GM18502 (cell line): Measurements from ENCODE around the gene GRK3.
"Not testable (repeated sequence)": the region's sequence is repeated elsewhere in the genome, so short reads cannot be mapped to it uniquely, and the experiment has no call there.

Experiments used
- ATAC-seq: cut with Tn5 transposase; IDR thresholded peaks from one replicate; pipeline ENCODE4 v1.9.1; 2021; ENCODE audit warnings: mild to moderate bottlenecking; ENCODE audit not compliant: unreplicated experiment, poor library complexity

The GRK3 gene

GRCh38 chr22:25570486-25570885 lies 6.0 kb downstream of the GRK3 start:
- ATAC-seq, result no peak

- ATAC-seq, result not testable (repeated sequence)
Measured at GRCh38 chr22:25571969-25572707, 7.7 kb downstream of the GRK3 start.

GRCh38 chr22:25572708-25573171 lies 8.3 kb downstream of the GRK3 start:
- peak; percentile 61 for ATAC-seq

DNA sequence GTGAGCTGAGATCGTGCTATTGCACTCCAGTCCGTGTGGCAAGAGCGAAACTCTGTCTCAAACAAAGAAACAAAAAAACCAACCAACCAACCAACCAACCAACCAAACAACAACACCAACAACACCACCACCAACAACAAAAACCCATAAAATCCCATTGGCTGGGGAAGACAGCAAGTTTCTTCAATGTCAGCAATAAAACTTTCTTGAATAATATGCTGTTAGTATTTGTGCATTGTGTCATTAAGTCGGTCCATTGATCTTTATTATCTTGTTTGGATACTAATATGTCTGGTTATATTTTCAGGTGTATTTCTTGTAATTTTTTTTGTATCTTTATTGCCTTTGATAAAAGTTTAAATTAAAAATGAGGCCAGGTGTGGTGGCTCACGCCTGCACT lies 9.4 kb downstream of the GRK3 start:
- no peak for ATAC-seq

DNA sequence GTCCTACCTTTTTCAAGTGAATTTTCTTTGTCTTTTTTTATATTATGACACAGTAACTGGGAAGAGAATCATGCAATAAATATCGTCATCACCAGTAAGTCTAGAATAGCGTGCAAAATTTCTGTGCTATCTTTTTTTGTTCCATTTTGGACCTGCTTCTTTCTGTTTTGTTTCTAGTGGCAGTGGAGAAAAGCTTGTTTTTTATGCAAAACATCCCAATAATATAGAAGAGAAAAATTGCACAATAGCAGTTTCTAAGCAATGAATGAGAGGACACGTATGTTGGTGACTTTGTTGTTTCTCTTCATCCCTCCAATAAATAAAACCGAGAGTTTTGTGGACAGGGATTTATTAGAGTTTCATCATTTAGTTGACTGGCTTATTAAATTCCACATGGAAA lies 10.3 kb downstream of the GRK3 start:
- no peak for ATAC-seq

DNA sequence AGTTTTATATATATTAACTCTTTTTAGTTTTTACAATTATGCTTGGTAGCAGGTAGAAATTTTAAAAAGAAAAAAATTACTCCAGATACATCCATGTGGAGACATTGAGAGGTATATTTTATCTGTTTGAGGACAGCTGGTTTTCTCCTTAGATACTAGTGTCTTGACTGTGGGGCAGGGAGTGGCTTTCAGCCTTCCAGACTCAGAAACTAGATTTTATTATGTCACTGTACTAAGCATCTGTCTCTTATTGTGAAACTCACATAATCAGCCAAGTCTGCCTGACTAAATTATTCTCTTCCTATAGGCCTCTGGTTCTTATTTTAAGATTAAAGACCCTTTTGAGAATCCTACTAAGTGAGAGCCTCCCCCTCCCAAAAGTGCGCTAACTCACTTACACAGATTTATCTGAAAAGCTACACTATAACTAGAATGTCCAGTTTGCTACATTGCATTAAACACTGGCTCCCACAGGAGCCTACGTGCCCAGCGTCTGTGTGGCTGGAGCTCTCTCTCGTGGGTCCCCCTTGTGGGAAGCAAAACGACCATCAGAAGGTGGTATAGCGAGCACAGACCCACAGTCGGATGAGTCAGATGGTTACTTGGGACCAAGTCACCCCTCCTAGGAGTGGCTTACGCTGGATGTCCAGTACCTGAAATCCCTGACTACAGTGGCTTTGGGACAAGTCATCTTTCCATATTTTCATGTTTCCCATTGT lies 11.4 kb downstream of the GRK3 start:
- ATAC-seq, result not testable (repeated sequence)

DNA sequence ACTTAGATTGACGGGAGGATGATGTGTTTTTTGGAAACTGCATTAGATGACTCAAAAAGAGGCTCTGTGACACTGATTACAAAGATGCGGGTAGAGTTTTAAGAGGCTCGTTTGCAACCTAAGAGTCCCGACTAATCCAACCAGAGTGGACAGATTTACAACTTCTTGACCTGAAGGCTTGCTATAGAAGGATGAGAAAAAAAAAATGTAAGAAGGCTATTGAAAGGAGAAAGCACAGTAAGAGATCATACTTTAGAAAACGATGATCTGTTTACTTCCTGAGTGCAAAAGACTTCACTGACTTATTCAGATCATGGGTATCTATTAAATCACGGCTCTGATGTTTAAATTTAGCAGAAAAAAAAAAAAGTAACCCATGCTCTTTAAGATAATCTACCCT lies 17.0 kb downstream of the GRK3 start:
- ATAC-seq, result not testable (repeated sequence)

- no peak for ATAC-seq
Measured at GRCh38 chr22:25582946-25583345, 18.5 kb downstream of the GRK3 start.

DNA sequence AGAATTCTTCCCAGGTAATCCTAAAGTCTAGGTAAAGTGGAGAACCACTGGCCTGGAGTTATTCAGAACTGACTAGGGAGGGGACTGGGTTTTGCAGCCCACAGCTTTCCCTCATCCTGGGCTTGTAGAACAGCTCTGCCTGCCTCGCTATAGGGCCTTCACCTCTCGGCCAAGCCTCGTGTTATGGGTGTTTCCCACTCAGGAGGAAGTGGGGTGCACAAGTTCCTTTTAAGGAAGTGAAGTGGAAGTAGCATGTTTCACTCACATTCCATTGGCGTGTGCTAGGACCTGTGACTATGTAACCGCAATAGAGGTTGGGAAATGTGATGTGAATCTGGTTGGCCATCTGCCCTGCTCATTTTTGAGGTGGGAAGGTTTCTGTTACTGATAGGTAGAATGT lies 20.5 kb downstream of the GRK3 start:
- ATAC-seq, result not testable (repeated sequence)

GRCh38 chr22:25589664-25590063 lies 25.2 kb downstream of the GRK3 start:
- ATAC-seq, result not testable (repeated sequence)

DNA sequence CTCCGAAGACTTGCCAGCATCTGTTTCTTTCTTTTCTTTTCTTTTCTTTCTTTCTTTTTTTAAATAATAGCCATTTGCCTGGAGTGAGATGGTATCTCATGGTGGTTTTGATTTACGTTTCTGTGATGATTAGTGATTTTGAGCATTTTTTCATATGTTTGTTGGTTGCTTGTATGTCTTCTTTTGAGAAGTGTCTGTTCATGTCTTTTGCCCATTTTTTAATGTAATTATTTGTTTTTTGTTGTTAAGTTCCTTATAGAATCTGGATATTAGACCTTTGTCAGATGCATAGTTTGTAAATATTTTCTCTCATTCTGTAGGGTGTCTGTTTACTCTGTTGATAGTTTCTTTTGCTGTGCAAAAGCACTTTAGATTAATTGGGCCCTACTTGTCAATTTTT lies 28.8 kb downstream of the GRK3 start:
- ATAC-seq, result not testable (repeated sequence)

- ATAC-seq, result no peak
Measured at GRCh38 chr22:25598609-25599008, 34.1 kb downstream of the GRK3 start.

- no peak for ATAC-seq
Measured at GRCh38 chr22:25602445-25602844, 38.0 kb downstream of the GRK3 start.

GRCh38 chr22:25602916-25603315 lies 38.4 kb downstream of the GRK3 start:
- ATAC-seq, result no peak

DNA sequence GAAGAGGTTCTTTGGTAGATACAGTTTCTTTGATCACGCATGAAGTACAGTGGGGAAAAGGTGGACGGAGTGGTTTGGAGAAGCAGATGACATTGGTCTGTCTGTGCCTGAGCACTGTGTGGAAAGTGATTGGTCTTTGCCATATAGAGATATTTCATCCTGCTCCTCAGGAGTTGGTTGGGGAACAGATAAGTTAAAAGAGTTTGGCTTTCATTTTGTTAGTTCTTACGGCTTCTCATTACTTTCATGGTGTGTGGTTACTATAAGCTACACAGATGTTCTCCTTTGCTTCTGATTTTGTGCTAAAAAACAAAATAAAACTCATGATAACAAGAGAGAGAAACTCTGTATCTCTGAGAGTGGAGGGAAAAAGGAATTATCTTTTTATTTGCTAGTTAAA lies 40.7 kb downstream of the GRK3 start:
- not testable (repeated sequence) for ATAC-seq

DNA sequence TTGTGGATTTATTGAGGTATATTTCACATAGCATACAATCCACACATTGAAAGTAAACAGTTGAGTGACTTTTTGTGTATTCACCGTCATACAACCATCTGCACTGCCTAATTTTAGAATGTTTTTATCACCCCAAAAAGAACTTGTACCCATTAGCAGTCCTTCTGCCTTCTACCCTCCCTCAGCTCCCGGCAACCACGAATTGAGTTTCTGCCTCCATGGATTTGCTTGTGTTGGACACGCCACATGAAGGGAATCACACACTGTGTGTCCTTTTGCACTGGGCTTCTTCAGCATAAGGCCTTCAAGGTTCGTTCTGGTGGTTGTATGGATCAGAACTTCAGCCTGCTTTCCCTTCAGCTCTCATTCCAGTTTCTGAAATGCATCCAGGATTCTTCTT lies 41.1 kb downstream of the GRK3 start:
- not testable (repeated sequence) for ATAC-seq

DNA sequence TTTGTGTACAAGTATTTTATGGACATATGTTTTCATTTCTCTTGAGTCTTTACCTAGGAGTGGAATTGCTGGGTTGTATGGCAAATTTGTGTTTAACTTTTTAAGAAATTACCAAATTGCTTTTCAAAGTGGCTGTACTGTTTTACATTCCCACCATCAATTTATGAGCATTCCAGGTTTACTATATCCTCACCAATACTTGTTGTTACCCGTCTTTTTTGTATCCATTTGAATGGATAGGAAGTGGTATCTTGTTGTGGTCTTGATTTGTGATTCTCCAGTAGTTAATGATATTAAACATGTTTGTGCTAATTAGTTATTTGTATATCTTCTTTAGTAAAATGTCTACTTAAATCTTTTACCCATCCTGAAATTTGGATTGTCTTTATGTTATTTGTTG lies 46.8 kb downstream of the GRK3 start:
- not testable (repeated sequence) for ATAC-seq

DNA sequence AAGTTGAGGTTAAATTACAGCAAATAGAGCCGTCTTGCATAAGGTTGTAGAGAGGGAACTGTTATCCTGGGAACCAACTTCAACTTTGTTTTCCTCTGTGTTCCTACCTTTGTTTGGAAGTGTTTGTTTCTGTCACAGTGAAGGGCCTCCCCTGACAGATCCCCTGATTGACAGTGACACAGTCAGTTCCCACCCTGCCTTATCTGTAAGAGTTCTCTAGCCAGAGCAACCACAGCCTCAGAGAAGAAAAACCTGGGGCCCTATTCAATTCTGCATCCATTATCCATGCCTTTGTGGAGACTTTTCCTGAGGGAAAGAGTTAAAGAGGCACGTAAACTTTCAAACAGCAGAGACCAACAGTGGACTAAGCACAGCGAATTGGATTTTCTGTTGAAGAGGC lies 48.7 kb downstream of the GRK3 start:
- ATAC-seq, result not testable (repeated sequence)

GRCh38 chr22:25613558-25613957 lies 49.1 kb downstream of the GRK3 start:
- not testable (repeated sequence) for ATAC-seq

DNA sequence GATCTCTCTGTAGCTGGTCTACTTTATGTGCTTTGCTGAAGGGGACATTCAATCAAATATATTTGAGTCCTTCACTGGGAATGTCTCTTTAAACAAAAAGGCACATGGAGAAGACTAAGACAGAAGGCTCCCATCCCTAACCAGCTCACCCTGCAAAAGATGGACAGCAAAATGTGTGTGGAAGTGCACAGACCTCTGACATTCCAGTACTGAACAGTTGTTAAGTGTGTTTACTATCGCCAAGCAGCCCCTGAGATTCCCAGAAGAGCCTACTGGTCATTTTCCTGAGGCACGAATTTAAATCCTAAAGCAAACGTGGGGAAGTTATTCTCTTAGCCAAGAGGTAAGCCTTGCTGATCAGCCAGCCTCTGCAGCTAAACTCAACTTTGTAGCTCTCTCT lies 50.3 kb downstream of the GRK3 start:
- not testable (repeated sequence) for ATAC-seq

- ATAC-seq, result no peak
Measured at GRCh38 chr22:25621986-25622385, 57.5 kb downstream of the GRK3 start.

DNA sequence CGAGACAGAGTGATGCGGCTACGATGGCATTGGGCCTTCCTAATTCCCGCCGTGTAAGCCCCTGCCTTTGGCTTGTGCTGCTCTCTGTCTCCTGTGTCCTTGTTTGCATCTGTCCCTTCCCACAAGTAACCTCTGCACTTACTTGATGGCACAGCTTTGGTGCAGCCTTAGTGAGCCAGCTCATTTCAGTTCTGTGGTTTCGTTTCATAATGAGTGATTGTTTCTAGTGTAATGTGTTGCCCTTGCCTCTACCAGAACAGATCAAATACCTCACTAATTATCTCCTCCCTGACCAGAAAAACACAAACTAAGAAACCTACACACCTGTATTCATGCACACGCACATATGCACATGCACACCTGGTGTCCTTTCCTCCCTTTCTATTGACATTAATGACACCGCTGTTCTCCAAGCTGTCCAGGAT lies 58.8 kb downstream of the GRK3 start:
- ATAC-seq, result peak; percentile 79
